WTC11 (cell line): ENCODE data around the gene KIAA0930. TPM values are rescaled to one million over a fixed set of nuclear protein-coding genes. Genes with fewer than 3 reads are reported as not detected.
A peak's percentile ranks its signal among the peaks of the same experiment; 100 is the strongest.

Experiments
- ATAC-seq: fragments of 200-7000 bp; cut with Tn5 transposase; 2 replicates; pipeline ENCODE4 v1.10.0; 2021; ENCODE audit warnings: mild to moderate bottlenecking, moderate library complexity
- CTCF ChIA-PET: fragments of 300-600 bp; sonication (Branson Sonifier 250); formaldehyde crosslinking; loops from one replicate; lab custom pipeline; 2021; ENCODE audit warnings: antibody characterized with exemption; lab: Charles Lee
- POLR2A ChIA-PET: fragments of 350-600 bp; sonication (Branson Sonifier 250); formaldehyde crosslinking; loops from one replicate; lab custom pipeline; 2021; ENCODE audit warnings: antibody characterized with exemption; lab: Charles Lee
- DNase-seq: peaks from one replicate; pipeline ENCODE4 v3.0.0; 2021; ENCODE audit warnings: low spot score
- H3K27ac Mint-ChIP-seq: 2 replicates; pipeline ENCODE4 v1.8.0; 2021; ENCODE audit warnings: mixed read lengths
- H3K27me3 Mint-ChIP-seq: 2 replicates; pipeline ENCODE4 v1.8.0; 2021; ENCODE audit warnings: low read depth, mild to moderate bottlenecking, moderate library complexity, mixed read lengths
- H3K36me3 Mint-ChIP-seq: 2 replicates; pipeline ENCODE4 v1.8.0; 2021; ENCODE audit warnings: mixed read lengths
- H3K4me1 Mint-ChIP-seq: 2 replicates; pipeline ENCODE4 v1.8.0; 2022; ENCODE audit warnings: mixed read lengths
- H3K4me3 Mint-ChIP-seq: 2 replicates; pipeline ENCODE4 v1.8.0; 2021; ENCODE audit warnings: mild to moderate bottlenecking, moderate library complexity, mixed read lengths
- H3K9me3 Mint-ChIP-seq: 2 replicates; pipeline ENCODE4 v1.8.0; 2021; ENCODE audit warnings: mixed read lengths
- ATF1 ChIP-seq: sonication (generic); formaldehyde crosslinking; IDR thresholded peaks from 2 replicates; pipeline ENCODE4 v1.8.1; 2023; ENCODE audit warnings: mild to moderate bottlenecking, moderate library complexity, missing genetic modification reagents
- CBFB ChIP-seq: sonication (generic); formaldehyde crosslinking; IDR thresholded peaks from 2 replicates; pipeline ENCODE4 v1.8.1; 2022; ENCODE audit warnings: mild to moderate bottlenecking, low read depth, missing genetic modification reagents
- CREB1 ChIP-seq: sonication (generic); formaldehyde crosslinking; IDR thresholded peaks from 2 replicates; pipeline ENCODE4 v1.8.0; 2023; ENCODE audit warnings: mild to moderate bottlenecking, missing genetic modification reagents
- CREM ChIP-seq: sonication (generic); formaldehyde crosslinking; IDR thresholded peaks from 2 replicates; pipeline ENCODE4 v1.8.1; 2022; ENCODE audit warnings: mild to moderate bottlenecking, missing genetic modification reagents, moderate library complexity
- FOXK1 ChIP-seq: sonication (generic); formaldehyde crosslinking; IDR thresholded peaks from 2 replicates; pipeline ENCODE4 v1.8.0; 2022; ENCODE audit warnings: mild to moderate bottlenecking, moderate library complexity, missing genetic modification reagents
- GABPB1 ChIP-seq: sonication (generic); formaldehyde crosslinking; IDR thresholded peaks from 2 replicates; pipeline ENCODE4 v1.8.1; 2023; ENCODE audit warnings: mild to moderate bottlenecking, missing genetic modification reagents
- HMGA2 ChIP-seq: fragments of 250-450 bp; sonication (Bioruptor Pico); IDR thresholded peaks from 2 replicates; pipeline ENCODE4 v1.4.0; 2021; ENCODE audit warnings: mild to moderate bottlenecking, moderate library complexity
- NR1H2 ChIP-seq: sonication (generic); formaldehyde crosslinking; IDR thresholded peaks from 2 replicates; pipeline ENCODE4 v1.9.0; 2021; ENCODE audit warnings: mild to moderate bottlenecking, moderate library complexity, missing genetic modification reagents
- PRRX2 ChIP-seq: fragments of 250-450 bp; sonication (Bioruptor Pico); IDR thresholded peaks from 2 replicates; pipeline ENCODE4 v1.8.0; 2021; ENCODE audit warnings: mild to moderate bottlenecking
- SP1 ChIP-seq: sonication (generic); formaldehyde crosslinking; conservative IDR thresholded peaks from 2 replicates; pipeline ENCODE4 v1.8.1; 2022; ENCODE audit warnings: missing genetic modification reagents
- ZNF219 ChIP-seq: sonication (generic); formaldehyde crosslinking; IDR thresholded peaks from 2 replicates; pipeline ENCODE4 v1.8.0; 2023; ENCODE audit warnings: missing genetic modification reagents, mild to moderate bottlenecking, borderline replicate concordance
- ZNF263 ChIP-seq: sonication (generic); formaldehyde crosslinking; IDR thresholded peaks from 2 replicates; pipeline ENCODE4 v1.8.1; 2022; ENCODE audit warnings: low read depth, mild to moderate bottlenecking, moderate library complexity, missing genetic modification reagents
- ZNF396 ChIP-seq: fragments of 250-450 bp; sonication (Bioruptor Pico); IDR thresholded peaks from 2 replicates; pipeline ENCODE4 v1.8.0; 2021; ENCODE audit warnings: mild to moderate bottlenecking, moderate library complexity, borderline replicate concordance
- total RNA-seq: library from RNA; stranded (reverse); gene quantifications from 3 replicates; pipeline ENCODE4 v1.2.3, GENCODE V29; 2021
- TF ChIP-seq, protein P1 (sequence below): sonication (generic); formaldehyde crosslinking; IDR thresholded peaks from 2 replicates; pipeline ENCODE4 v1.8.0; 2023; ENCODE audit warnings: mild to moderate bottlenecking, missing genetic modification reagents
- TF ChIP-seq, protein P2 (sequence below): sonication (generic); formaldehyde crosslinking; IDR thresholded peaks from 2 replicates; pipeline ENCODE4 v1.8.1; 2023; ENCODE audit warnings: mild to moderate bottlenecking, missing genetic modification reagents
- TF ChIP-seq, protein P3 (sequence below): sonication (generic); formaldehyde crosslinking; IDR thresholded peaks from 2 replicates; pipeline ENCODE4 v1.8.1; 2022; ENCODE audit warnings: mild to moderate bottlenecking, missing genetic modification reagents, moderate library complexity, borderline replicate concordance
- TF ChIP-seq, protein P4 (sequence below): sonication (generic); formaldehyde crosslinking; IDR thresholded peaks from 2 replicates; pipeline ENCODE4 v1.8.0; 2022; ENCODE audit warnings: mild to moderate bottlenecking, missing genetic modification reagents

KIAA0930 gene
- total RNA-seq, 1 experiment from 2014 or later = 62.1 TPM

DNA sequence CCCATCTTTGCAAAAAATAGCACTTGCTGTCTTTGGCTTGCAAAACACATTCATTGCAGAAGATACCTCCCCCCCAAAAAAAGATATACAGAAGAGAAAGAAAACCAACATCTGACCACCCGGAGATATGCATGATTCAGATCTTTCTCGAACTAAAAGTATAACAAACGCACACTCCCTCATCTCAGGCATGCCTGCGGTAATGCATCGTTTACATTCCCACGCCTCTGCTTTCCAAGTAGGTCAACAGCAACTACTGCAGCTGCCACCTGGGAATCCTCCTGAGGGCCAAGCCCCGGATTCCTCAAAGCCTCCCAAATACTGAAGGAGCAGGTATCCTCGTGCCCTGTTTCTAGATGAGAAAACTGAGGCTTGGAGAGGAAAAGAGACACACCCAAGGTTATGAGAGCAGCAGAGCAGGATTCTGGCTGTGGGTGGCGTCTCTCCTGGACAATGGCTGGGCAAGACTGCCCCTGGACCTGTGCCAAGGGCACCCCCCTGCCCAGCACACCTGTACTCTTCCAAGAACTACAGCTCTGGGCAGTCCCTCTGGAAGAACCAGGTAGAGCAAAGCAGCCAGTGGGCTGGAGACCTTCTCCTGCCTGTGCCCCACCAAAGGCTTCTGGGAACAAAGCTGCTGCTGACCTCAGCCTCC is 38.9 kb downstream of the KIAA0930 start:
- Mint-ChIP-seq H3K4me3 (no peak overlapping the region), H3K27ac (peak overlapping the region; percentile 21; the same call in 1 of the 2 replicates), H3K36me3 (peaks cover 4% of the 10 kb centered on the region; the same call in 1 of the 2 replicates), H3K27me3 (no peaks in the 10 kb centered on the region), H3K9me3 (no peaks in the 10 kb centered on the region), H3K4me1 (peaks cover 22% of the 10 kb centered on the region)
- TF ChIP-seq, protein P1, sequence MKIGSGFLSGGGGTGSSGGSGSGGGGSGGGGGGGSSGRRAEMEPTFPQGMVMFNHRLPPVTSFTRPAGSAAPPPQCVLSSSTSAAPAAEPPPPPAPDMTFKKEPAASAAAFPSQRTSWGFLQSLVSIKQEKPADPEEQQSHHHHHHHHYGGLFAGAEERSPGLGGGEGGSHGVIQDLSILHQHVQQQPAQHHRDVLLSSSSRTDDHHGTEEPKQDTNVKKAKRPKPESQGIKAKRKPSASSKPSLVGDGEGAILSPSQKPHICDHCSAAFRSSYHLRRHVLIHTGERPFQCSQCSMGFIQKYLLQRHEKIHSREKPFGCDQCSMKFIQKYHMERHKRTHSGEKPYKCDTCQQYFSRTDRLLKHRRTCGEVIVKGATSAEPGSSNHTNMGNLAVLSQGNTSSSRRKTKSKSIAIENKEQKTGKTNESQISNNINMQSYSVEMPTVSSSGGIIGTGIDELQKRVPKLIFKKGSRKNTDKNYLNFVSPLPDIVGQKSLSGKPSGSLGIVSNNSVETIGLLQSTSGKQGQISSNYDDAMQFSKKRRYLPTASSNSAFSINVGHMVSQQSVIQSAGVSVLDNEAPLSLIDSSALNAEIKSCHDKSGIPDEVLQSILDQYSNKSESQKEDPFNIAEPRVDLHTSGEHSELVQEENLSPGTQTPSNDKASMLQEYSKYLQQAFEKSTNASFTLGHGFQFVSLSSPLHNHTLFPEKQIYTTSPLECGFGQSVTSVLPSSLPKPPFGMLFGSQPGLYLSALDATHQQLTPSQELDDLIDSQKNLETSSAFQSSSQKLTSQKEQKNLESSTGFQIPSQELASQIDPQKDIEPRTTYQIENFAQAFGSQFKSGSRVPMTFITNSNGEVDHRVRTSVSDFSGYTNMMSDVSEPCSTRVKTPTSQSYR = no peak
- ATAC-seq (no peak), DNase-seq (no peak)
- POLR2A ChIA-PET = no interaction called here
- CTCF ChIA-PET = no interaction called here

DNA sequence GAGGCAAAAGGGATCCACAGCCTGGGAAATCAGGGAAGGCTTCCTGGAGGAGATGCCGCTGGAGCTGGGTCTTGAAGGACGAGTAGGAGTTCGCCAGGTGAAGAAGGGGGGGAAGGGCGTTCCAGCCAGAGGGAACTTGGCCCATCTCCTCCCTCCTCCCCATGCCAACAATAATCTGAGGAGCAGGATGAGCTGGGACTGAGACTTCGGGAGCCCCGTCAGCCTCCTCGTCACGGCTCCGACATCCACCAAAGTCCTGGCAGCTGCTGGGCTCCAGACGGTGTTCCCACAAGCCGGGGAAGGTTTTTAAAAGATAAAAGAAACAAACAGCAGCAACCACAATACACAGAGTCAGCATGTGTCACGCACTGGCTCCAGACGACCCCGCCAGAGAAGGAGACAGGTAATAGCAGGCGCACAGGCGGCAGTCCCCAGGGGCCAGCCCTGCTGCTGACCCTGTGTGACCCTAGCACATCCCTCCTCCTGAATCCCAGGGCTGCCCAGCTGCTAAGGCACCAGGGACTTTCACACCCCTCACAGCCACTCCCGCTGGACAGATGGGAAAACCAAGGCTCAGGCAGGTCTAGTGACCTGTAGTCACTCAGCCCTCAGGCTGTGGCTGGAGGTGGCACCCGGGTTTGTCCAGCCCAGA is 39.7 kb downstream of the KIAA0930 start:
- Mint-ChIP-seq H3K4me3 (no peak overlapping the region), H3K4me1 (peaks cover 22% of the 10 kb centered on the region), H3K36me3 (peaks cover 4% of the 10 kb centered on the region; the same call in 1 of the 2 replicates)
- ATAC-seq = peak; percentile 36; the same call in 1 of the 2 replicates
- TF ChIP-seq ZNF263 (CRISPR knock-in tag) (no peak), PRRX2 (CRISPR knock-in tag) (no peak), FOXK1 (CRISPR knock-in tag) (no peak), ZNF219 (CRISPR knock-in tag) (no peak), HMGA2 (CRISPR knock-in tag) (no peak), CREB1 (CRISPR knock-in tag) (no peak), ATF1 (CRISPR knock-in tag) (no peak), CBFB (no peak), CREM (no peak), GABPB1 (CRISPR knock-in tag) (no peak)
- TF ChIP-seq, protein P2, sequence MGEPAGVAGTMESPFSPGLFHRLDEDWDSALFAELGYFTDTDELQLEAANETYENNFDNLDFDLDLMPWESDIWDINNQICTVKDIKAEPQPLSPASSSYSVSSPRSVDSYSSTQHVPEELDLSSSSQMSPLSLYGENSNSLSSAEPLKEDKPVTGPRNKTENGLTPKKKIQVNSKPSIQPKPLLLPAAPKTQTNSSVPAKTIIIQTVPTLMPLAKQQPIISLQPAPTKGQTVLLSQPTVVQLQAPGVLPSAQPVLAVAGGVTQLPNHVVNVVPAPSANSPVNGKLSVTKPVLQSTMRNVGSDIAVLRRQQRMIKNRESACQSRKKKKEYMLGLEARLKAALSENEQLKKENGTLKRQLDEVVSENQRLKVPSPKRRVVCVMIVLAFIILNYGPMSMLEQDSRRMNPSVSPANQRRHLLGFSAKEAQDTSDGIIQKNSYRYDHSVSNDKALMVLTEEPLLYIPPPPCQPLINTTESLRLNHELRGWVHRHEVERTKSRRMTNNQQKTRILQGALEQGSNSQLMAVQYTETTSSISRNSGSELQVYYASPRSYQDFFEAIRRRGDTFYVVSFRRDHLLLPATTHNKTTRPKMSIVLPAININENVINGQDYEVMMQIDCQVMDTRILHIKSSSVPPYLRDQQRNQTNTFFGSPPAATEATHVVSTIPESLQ (CRISPR knock-in tag) = no peak
- TF ChIP-seq, protein P3, sequence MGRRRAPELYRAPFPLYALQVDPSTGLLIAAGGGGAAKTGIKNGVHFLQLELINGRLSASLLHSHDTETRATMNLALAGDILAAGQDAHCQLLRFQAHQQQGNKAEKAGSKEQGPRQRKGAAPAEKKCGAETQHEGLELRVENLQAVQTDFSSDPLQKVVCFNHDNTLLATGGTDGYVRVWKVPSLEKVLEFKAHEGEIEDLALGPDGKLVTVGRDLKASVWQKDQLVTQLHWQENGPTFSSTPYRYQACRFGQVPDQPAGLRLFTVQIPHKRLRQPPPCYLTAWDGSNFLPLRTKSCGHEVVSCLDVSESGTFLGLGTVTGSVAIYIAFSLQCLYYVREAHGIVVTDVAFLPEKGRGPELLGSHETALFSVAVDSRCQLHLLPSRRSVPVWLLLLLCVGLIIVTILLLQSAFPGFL (CRISPR knock-in tag) = no peak
- TF ChIP-seq, all 79 proteins: peak for 0
- DNase-seq = no peak
- Mint-ChIP-seq H3K27me3 (no peaks in the 10 kb centered on the region), H3K9me3 (no peaks in the 10 kb centered on the region), H3K27ac (peak overlapping the region; percentile 30; the same call in 1 of the 2 replicates)
- POLR2A ChIA-PET = no interaction called here
- CTCF ChIA-PET = interaction anchor here (1.9 kb wide), 1 partner anchor 8 kb away, joined by 12 read pairs; no protein-coding TSS in a partner anchor

DNA sequence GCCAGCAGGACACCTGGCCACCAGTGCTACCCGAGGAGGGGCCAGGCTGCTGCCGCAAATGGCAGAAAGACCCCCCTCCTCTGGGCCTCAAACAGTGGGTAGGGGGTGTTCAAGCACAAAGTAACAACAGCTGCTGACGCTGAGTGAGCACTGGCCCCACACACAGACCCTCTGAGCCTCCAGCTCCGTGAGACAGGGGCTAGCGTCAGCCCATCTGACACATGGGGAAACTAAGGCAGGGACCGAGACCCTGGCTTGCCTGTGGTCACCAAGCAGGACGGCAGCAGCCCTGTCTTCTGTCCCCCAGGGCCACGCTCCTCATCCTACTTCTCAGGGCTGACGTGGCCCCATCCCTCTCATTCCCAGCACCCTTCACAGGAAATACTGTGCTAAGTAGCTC is 40.5 kb downstream of the KIAA0930 start:
- no peak for ATAC-seq
- no peak for DNase-seq
- TF ChIP-seq, protein P4, sequence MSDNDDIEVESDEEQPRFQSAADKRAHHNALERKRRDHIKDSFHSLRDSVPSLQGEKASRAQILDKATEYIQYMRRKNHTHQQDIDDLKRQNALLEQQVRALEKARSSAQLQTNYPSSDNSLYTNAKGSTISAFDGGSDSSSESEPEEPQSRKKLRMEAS = no peak
- TF ChIP-seq GABPB1 (CRISPR knock-in tag) (no peak), NR1H2 (no peak), SP1 (CRISPR knock-in tag) (no peak), ZNF396 (CRISPR knock-in tag) (no peak)
- TF ChIP-seq, all 79 proteins: peak for 0
- Mint-ChIP-seq H3K4me3 (no peak overlapping the region), H3K36me3 (peaks cover 4% of the 10 kb centered on the region; the same call in 1 of the 2 replicates), H3K4me1 (peaks cover 22% of the 10 kb centered on the region), H3K27ac (0 out of 2 replicates have a peak overlapping the region, but pooled peaks have one; percentile 46), H3K27me3 (no peaks in the 10 kb centered on the region), H3K9me3 (no peaks in the 10 kb centered on the region)
- CTCF ChIA-PET = interaction anchor here (1.9 kb wide), 1 partner anchor 9 kb away, joined by 12 read pairs; no protein-coding TSS in a partner anchor
- POLR2A ChIA-PET = no interaction called here
